Smooth muscle cell (in vitro differentiated cells): ENCODE measurements around the gene ENG. TPM values are rescaled to one million over a fixed set of nuclear protein-coding genes. Genes with fewer than 3 reads are reported as not detected.
"Not testable (repeated sequence)": the region's sequence is repeated elsewhere in the genome, so short reads cannot be mapped to it uniquely, and the experiment has no call there.

Experiments used
- DNase-seq: peaks from one replicate; lab custom pipeline; 2025; ENCODE audit not compliant: unreplicated experiment; lab: John Stamatoyannopoulos, UW
- H2AFZ ChIP-seq: fragments of 200-600 bp; sonication (generic); 2 replicates; pipeline ENCODE4 v1.6.0; 2016; ENCODE audit warnings: antibody characterized with exemption, low read depth, mild to moderate bottlenecking
- H3F3A ChIP-seq: fragments of 200-600 bp; sonication (generic); 2 replicates; pipeline ENCODE4 v1.6.0; 2017; ENCODE audit warnings: antibody characterized with exemption, low read depth
- H3K27ac ChIP-seq: fragments of 200-600 bp; sonication (generic); 2 replicates; pipeline ENCODE4 v1.5.1; 2016; ENCODE audit warnings: low read depth, mild to moderate bottlenecking
- H3K27me3 ChIP-seq: fragments of 200-600 bp; sonication (generic); 2 replicates; pipeline ENCODE4 v1.6.1; 2016; ENCODE audit warnings: low read depth, mild to moderate bottlenecking
- H3K36me3 ChIP-seq: fragments of 200-600 bp; sonication (generic); 2 replicates; pipeline ENCODE4 v1.5.1; 2016; ENCODE audit warnings: low read depth
- H3K4me1 ChIP-seq: fragments of 200-600 bp; sonication (generic); 2 replicates; pipeline ENCODE4 v1.5.1; 2016; ENCODE audit warnings: low read depth
- H3K4me2 ChIP-seq: fragments of 200-600 bp; sonication (generic); 2 replicates; pipeline ENCODE4 v1.6.0; 2016; ENCODE audit warnings: mild to moderate bottlenecking
- H3K4me3 ChIP-seq: fragments of 200-600 bp; sonication (generic); 2 replicates; pipeline ENCODE4 v1.5.1; 2016; ENCODE audit warnings: mild to moderate bottlenecking
- H3K79me2 ChIP-seq: fragments of 200-600 bp; sonication (generic); 2 replicates; pipeline ENCODE4 v1.6.0; 2016; ENCODE audit warnings: low read depth, mild to moderate bottlenecking
- H3K9ac ChIP-seq: fragments of 200-600 bp; sonication (generic); 2 replicates; pipeline ENCODE4 v1.6.0; 2016; ENCODE audit warnings: low read depth
- H3K9me3 ChIP-seq: fragments of 200-600 bp; sonication (generic); replicated peaks from 2 replicates; pipeline ENCODE4 v1.5.1; 2016; ENCODE audit warnings: low read depth
- H4K20me1 ChIP-seq: fragments of 200-600 bp; sonication (generic); 2 replicates; pipeline ENCODE4 v1.6.0; 2016; ENCODE audit warnings: low read depth
- WGBS: methylation state at CpG from one replicate; pipeline ENCODE4 v1.1.7; 2016; ENCODE audit warnings: low lambda C conversion rate; 5-methylcytosine and 5-hydroxymethylcytosine counted together
- polyA plus RNA-seq: library from polyadenylated mRNA; unstranded; fragments of >200 nt; fragmentation: Nextera tagmentation; extraction: Ambion mirVana; gene quantifications from 2 replicates; pipeline ENCODE4 v1.2.1, GENCODE V29; 2016
- total RNA-seq: library from RNA; depleted of rRNA; stranded (reverse); fragments of >200 nt; gene quantifications from 2 replicates; pipeline ENCODE4 v1.2.3, GENCODE V29; 2014
- TF ChIP-seq, protein P1 (sequence below): fragments of 200-600 bp; sonication (generic); IDR thresholded peaks from 2 replicates; pipeline ENCODE4 v1.5.1; 2017; ENCODE audit warnings: borderline replicate concordance, mild to moderate bottlenecking, antibody characterized with exemption; ENCODE audit not compliant: insufficient read depth, poor library complexity, severe bottlenecking

ENG gene
- total and polyA plus RNA-seq, 2 experiments from 2014 or later: 12.6 to 54.1 TPM

DNA sequence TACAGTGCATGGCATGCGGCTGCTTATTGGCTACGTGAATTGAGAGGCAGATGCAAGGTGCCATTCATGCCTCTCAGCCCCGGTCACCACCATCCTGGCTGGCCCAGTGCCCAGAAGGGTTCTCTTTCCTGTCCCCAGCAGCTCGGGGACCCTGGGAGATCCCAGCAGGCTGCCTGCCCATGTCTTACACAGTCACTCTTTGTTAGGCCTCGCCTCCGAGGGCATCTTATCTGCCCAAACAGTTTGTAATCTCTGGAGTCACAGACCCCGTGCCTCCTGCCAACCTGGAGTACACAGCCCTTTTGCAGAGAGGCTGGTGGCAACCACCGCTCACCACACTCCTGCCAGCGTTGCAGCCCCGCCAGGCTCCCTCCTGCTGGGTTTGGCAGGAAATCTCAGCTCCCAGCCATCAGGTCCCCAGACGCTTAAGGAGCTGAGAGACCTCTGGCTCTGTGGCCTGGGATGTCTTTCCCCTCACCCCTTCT lies 30.0 kb upstream of the ENG start:
- no peak overlapping the region for H2AFZ ChIP-seq
- no peak for DNase-seq
- 84% methylated on average over 11 of the region's 11 CpGs for WGBS

DNA sequence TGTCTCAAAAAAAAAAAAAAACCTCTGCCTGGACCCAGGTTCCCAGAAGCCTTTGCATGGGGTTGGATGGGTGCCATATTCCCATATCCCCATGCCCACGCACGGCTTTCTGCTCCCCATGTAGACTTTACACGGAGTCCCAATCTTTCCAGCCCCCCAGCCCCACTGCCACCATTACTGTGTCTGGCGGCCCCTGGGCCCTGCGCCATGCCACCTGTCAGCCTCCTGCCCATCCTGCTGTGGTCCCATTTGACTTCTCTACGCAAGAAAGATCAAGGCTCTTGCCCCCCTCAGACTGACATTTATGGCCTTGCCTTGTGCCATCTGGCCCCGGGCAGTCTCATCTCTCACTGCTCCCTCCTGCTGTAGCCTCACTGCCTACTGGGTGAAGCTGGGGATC lies 29.5 kb upstream of the ENG start:
- H3K27me3 ChIP-seq: no peaks in the 10 kb centered on the region
- H3K4me3 ChIP-seq: no peak overlapping the region
- no peak for DNase-seq
- 94% methylated on average over 7 of the region's 7 CpGs for WGBS
- no peak overlapping the region for H3K27ac ChIP-seq
- no peaks in the 10 kb centered on the region for H4K20me1 ChIP-seq
- no peak overlapping the region for H2AFZ ChIP-seq
- TF ChIP-seq, protein P1, sequence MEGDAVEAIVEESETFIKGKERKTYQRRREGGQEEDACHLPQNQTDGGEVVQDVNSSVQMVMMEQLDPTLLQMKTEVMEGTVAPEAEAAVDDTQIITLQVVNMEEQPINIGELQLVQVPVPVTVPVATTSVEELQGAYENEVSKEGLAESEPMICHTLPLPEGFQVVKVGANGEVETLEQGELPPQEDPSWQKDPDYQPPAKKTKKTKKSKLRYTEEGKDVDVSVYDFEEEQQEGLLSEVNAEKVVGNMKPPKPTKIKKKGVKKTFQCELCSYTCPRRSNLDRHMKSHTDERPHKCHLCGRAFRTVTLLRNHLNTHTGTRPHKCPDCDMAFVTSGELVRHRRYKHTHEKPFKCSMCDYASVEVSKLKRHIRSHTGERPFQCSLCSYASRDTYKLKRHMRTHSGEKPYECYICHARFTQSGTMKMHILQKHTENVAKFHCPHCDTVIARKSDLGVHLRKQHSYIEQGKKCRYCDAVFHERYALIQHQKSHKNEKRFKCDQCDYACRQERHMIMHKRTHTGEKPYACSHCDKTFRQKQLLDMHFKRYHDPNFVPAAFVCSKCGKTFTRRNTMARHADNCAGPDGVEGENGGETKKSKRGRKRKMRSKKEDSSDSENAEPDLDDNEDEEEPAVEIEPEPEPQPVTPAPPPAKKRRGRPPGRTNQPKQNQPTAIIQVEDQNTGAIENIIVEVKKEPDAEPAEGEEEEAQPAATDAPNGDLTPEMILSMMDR: no peak
- H3K36me3 ChIP-seq: no peaks in the 10 kb centered on the region
- H3K79me2 ChIP-seq: no peaks in the 10 kb centered on the region
- no peak overlapping the region for H3K9ac ChIP-seq
- H3K4me1 ChIP-seq: no peaks in the 10 kb centered on the region
- no peak overlapping the region for H3K4me2 ChIP-seq
- H3K9me3 ChIP-seq: no peaks in the 10 kb centered on the region
- no peaks in the 10 kb centered on the region for H3F3A ChIP-seq

More for the DNA sequence above, 30.0 kb upstream of the ENG start:
- no peaks in the 10 kb centered on the region for H4K20me1 ChIP-seq
- H3K79me2 ChIP-seq: no peaks in the 10 kb centered on the region
- no peak overlapping the region for H3K4me2 ChIP-seq
- H3F3A ChIP-seq: no peaks in the 10 kb centered on the region
- H3K4me3 ChIP-seq: no peak overlapping the region
- H3K27me3 ChIP-seq: no peaks in the 10 kb centered on the region
- no peak overlapping the region for H3K27ac ChIP-seq
- no peaks in the 10 kb centered on the region for H3K36me3 ChIP-seq
- H3K4me1 ChIP-seq: no peaks in the 10 kb centered on the region
- no peaks in the 10 kb centered on the region for H3K9me3 ChIP-seq
- no peak overlapping the region for H3K9ac ChIP-seq
- TF ChIP-seq, protein P1: no peak

DNA sequence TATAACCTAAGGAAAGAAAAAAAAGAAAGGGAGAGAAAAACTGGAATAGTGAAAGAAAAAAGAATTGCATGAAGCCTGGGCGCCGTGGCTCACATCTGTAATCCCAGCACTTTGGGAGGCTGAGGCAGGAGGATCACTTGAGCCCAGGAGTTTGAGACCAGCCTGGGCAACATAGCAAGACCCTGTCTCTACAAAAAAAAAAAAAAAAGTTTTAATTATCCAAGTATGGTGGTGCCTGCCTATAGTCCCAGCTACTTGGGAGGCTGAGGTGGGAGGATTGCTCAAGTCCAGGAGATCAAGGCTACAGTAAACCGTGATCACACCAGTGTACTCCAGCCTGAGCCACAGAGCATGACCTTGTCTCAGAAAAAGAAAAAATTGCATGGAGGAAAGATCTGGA lies 27.3 kb upstream of the ENG start:
- H3K27ac ChIP-seq, H3K9ac ChIP-seq, H3F3A ChIP-seq, H4K20me1 ChIP-seq, H3K36me3 ChIP-seq, H3K9me3 ChIP-seq, H3K4me2 ChIP-seq, H2AFZ ChIP-seq, DNase-seq, H3K27me3 ChIP-seq, H3K4me3 ChIP-seq, H3K4me1 ChIP-seq, H3K79me2 ChIP-seq: not testable (repeated sequence)
- WGBS: 92% methylated on average over 3 of the region's 3 CpGs

DNA sequence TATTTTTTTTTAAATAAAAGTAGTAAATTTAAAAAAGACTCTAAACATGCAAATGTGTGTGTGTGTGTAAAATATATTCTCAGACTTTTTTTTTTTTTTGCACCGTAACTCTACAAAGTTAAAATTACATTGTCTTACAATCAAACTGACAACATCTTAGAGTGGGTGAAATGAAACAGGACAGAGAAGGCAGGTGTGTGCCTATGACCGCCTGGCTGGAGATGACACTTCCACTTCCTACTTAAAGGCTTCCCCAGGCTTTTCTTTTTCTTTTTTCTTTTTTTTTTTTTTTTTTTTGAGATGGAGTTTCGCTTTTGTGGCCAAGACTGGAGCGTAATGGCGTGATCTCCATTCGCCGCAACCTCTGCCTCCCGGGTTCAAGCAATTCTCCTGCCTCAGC lies 25.7 kb upstream of the ENG start:
- TF ChIP-seq, protein P1: no peak
- peaks cover 5% of the 10 kb centered on the region for H3K4me1 ChIP-seq
- no peak overlapping the region for H3K4me3 ChIP-seq
- H3K4me2 ChIP-seq: no peak overlapping the region
- H3K9me3 ChIP-seq: no peaks in the 10 kb centered on the region
- no peaks in the 10 kb centered on the region for H3K36me3 ChIP-seq
- no peak overlapping the region for H3K27ac ChIP-seq
- no peak for DNase-seq
- no peaks in the 10 kb centered on the region for H4K20me1 ChIP-seq
- H2AFZ ChIP-seq: no peak overlapping the region
- 82% methylated on average over 8 of the region's 8 CpGs for WGBS
- H3F3A ChIP-seq: no peaks in the 10 kb centered on the region
- H3K9ac ChIP-seq: no peak overlapping the region
- H3K79me2 ChIP-seq: no peaks in the 10 kb centered on the region
- no peaks in the 10 kb centered on the region for H3K27me3 ChIP-seq
